SJSA1 (cell line): ENCODE results near the gene HPS4. TPM values are rescaled to one million over a fixed set of nuclear protein-coding genes. Genes with fewer than 3 reads are reported as not detected.
A peak's percentile ranks its signal among the peaks of the same experiment; 100 is the strongest.

Experiments
- DNase-seq, 2 experiments: peaks; one replicate each; pipeline ENCODE4 v3.0.0-alpha.2; 2015 to 2020; ENCODE audit warnings: low spot score in 2 of 2, low read depth in 1 of 2
- H3K27ac ChIP-seq: fragments of 250-450 bp; sonication (Bioruptor Pico); 2 replicates; pipeline ENCODE4 v1.5.1; 2020; ENCODE audit warnings: mild to moderate bottlenecking, moderate library complexity
- H3K27me3 ChIP-seq: fragments of 250-450 bp; sonication (Bioruptor Pico); replicated peaks from 2 replicates; pipeline ENCODE4 v1.5.1; 2020; ENCODE audit warnings: mild to moderate bottlenecking, moderate library complexity
- H3K36me3 ChIP-seq: fragments of 250-450 bp; sonication (Bioruptor Pico); 2 replicates; pipeline ENCODE4 v1.5.1; 2020; ENCODE audit warnings: mild to moderate bottlenecking
- H3K4me1 ChIP-seq: fragments of 250-450 bp; sonication (Bioruptor Pico); replicated peaks from 2 replicates; pipeline ENCODE4 v1.6.1; 2021; ENCODE audit warnings: mild to moderate bottlenecking
- H3K4me3 ChIP-seq: fragments of 250-450 bp; sonication (Bioruptor Pico); 2 replicates; pipeline ENCODE4 v1.5.1; 2020; ENCODE audit warnings: mild to moderate bottlenecking
- H3K9me3 ChIP-seq: fragments of 250-450 bp; sonication (Bioruptor Pico); replicated peaks from 2 replicates; pipeline ENCODE4 v1.5.1; 2020; ENCODE audit warnings: mild to moderate bottlenecking
- total RNA-seq: library from RNA; depleted of rRNA; stranded (reverse); fragments of >200 nt; shearing (Covaris generic); gene quantifications from 2 replicates; pipeline ENCODE4 v1.2.3, GENCODE V29; 2014

Gene HPS4
- total RNA-seq, 1 experiment from 2014 or later: 29.5 TPM

DNA sequence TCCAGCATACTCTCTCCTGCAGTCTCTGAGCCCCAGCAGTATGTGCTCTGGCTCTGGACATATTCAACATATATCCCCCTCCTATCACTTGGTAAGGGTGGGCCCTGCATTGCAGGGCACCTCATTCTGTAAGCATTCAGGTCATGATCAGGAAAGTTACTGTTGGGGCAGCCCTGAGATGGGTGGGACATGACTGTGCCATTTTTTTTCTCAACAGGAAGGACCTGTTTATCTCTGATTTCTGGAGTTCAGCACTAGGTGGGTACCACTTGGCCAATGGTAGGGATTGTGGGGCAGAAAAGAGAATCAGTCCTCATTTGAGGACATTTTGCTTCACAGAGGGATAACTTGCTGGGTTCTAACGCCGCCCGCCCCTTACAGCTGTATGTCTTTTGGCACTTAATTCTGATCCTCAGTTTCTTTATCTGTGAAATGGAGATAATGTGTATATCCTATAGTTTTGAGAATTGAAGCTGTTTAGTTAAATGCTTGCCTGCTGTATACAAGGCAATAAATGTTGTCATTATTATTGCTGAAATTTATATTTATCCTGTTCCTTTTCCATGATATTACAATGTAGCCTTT lies 2.3 kb upstream of the HPS4 start:
- no peak overlapping the region for H3K4me3 ChIP-seq
- H3K27me3 ChIP-seq: no peaks in the 10 kb centered on the region
- H3K4me1 ChIP-seq: peaks cover 14% of the 10 kb centered on the region
- DNase-seq: no peak
- H3K27ac ChIP-seq: no peak overlapping the region
- H3K9me3 ChIP-seq: no peaks in the 10 kb centered on the region
- peaks cover 68% of the 10 kb centered on the region for H3K36me3 ChIP-seq

DNA sequence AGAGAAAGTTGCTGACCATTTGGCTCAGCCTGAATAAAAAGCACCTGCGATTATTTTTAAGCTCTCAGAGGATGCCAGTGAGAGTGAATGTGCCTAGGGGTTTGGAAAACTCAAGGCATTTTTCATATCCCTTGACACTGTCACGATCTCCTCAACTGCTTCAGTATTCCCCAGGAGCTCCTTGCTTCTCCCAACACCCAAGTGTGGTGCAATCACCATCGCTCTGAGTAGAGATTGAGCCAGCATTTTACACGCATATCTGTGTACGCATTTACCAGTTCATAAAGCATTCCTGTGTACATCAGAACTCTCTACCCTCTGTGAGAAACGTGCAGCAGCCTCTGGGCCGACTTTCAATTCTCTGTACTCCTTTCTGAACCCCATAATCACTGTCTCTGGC lies 1.4 kb upstream of the HPS4 start:
- no peak overlapping the region for H3K4me3 ChIP-seq
- no peaks in the 10 kb centered on the region for H3K27me3 ChIP-seq
- H3K27ac ChIP-seq: no peak overlapping the region
- peaks cover 14% of the 10 kb centered on the region for H3K4me1 ChIP-seq
- DNase-seq: no peak
- H3K9me3 ChIP-seq: no peaks in the 10 kb centered on the region
- peaks cover 61% of the 10 kb centered on the region for H3K36me3 ChIP-seq

DNA sequence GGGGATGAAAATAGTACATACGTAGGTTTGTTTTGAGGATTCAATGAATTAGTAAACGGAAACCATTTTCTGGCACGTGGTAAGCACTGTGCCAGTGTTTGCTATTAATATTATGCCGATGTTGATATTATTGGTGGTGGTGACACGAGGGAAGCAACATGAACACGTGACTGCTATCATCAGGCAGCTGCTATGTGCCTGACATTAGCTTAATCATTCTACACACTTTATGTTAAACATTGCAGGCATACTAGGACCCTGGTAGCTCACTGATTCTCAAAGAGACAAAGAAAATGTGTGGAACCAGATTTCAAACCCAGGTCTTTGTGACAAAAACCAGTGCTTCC lies 750 bp upstream of the HPS4 start:
- Histone ChIP-seq H3K27me3 (no peaks in the 10 kb centered on the region), H3K4me3 (peak overlapping the region; percentile 96), H3K27ac (peak overlapping the region; percentile 89), H3K36me3 (peaks cover 59% of the 10 kb centered on the region), H3K9me3 (no peaks in the 10 kb centered on the region), H3K4me1 (peaks cover 14% of the 10 kb centered on the region)
- DNase-seq: no peak

DNA sequence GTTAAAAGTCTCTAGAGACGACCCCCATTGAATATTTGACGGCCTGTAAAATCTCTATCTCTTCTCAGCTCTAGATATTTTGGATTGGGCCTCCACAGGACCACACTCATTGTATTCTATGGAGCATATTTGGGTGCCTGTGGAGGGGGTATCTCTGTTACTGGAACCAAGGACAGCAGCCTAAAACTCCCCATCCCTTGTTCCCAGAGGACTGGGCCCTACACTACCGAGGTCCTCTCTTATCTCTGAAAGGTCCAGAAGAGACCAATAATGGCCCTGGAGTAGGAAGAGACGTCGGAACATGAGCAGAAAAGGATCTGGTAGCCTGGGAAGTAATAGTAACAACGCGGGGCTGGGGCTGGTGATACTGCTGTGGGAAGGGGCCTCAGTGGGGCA lies 542 bp downstream of the HPS4 start:
- H3K4me3 ChIP-seq: peak overlapping the region; percentile 96
- peaks cover 46% of the 10 kb centered on the region for H3K36me3 ChIP-seq
- peak overlapping the region; percentile 89 for H3K27ac ChIP-seq
- DNase-seq: no peak
- peaks cover 14% of the 10 kb centered on the region for H3K4me1 ChIP-seq
- H3K9me3 ChIP-seq: no peaks in the 10 kb centered on the region
- H3K27me3 ChIP-seq: no peaks in the 10 kb centered on the region

DNA sequence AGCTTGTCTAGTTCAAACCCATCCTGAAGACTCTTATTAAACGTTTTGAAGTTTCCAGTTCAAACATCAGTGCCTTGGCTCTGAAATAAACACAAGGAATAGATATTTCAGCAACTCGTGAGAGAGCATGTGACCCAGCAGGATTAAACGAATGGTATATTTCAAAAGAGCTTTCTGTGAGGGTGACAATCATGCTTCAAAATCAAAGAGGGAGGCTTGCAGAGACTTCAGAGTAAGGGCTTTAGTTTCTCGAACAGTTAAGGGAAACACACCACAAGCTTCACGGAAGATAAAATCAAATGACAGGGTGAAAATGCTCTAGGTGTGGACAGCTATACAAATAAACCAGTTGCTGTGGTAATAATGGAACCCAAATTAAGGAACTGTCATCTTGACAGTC lies 1.4 kb downstream of the HPS4 start:
- Histone ChIP-seq H3K4me1 (peaks cover 22% of the 10 kb centered on the region), H3K27me3 (no peaks in the 10 kb centered on the region), H3K9me3 (no peaks in the 10 kb centered on the region), H3K27ac (no peak overlapping the region), H3K36me3 (peaks cover 49% of the 10 kb centered on the region), H3K4me3 (no peak overlapping the region)
- DNase-seq: no peak

DNA sequence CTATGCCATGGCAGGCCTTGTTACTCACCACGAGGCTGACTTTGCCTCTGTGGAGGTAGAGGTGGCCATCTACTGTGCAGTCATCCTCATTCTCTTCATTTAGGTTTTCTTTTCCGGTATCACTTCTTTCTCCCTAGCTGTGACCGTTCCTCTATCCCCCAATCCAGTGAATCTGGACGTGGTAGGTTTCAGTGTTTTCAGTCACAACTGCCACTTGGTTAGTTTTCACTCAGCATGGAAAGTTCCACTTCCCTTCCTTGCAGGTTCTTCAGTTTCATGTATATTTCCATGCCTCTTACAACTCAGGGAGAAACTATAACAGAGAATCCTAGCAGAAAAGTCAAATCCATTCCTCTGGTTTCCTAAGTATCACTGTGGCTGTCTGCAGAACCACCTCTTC lies 1.9 kb downstream of the HPS4 start:
- no peak overlapping the region for H3K4me3 ChIP-seq
- no peaks in the 10 kb centered on the region for H3K27me3 ChIP-seq
- peaks cover 27% of the 10 kb centered on the region for H3K4me1 ChIP-seq
- H3K36me3 ChIP-seq: peaks cover 50% of the 10 kb centered on the region
- no peaks in the 10 kb centered on the region for H3K9me3 ChIP-seq
- H3K27ac ChIP-seq: no peak overlapping the region
- DNase-seq: no peak

GRCh38 chr22:26481112-26481693 lies 2.4 kb downstream of the HPS4 start:
- H3K9me3 ChIP-seq: no peaks in the 10 kb centered on the region
- no peaks in the 10 kb centered on the region for H3K27me3 ChIP-seq
- H3K36me3 ChIP-seq: peaks cover 48% of the 10 kb centered on the region
- H3K4me3 ChIP-seq: no peak overlapping the region
- H3K27ac ChIP-seq: no peak overlapping the region
- DNase-seq: no peak
- peaks cover 32% of the 10 kb centered on the region for H3K4me1 ChIP-seq

GRCh38 chr22:26480611-26480932 lies 3.0 kb downstream of the HPS4 start:
- peaks cover 50% of the 10 kb centered on the region for H3K36me3 ChIP-seq
- no peak overlapping the region for H3K4me3 ChIP-seq
- no peak for DNase-seq
- no peaks in the 10 kb centered on the region for H3K9me3 ChIP-seq
- no peaks in the 10 kb centered on the region for H3K27me3 ChIP-seq
- no peak overlapping the region for H3K27ac ChIP-seq
- peaks cover 34% of the 10 kb centered on the region for H3K4me1 ChIP-seq

DNA sequence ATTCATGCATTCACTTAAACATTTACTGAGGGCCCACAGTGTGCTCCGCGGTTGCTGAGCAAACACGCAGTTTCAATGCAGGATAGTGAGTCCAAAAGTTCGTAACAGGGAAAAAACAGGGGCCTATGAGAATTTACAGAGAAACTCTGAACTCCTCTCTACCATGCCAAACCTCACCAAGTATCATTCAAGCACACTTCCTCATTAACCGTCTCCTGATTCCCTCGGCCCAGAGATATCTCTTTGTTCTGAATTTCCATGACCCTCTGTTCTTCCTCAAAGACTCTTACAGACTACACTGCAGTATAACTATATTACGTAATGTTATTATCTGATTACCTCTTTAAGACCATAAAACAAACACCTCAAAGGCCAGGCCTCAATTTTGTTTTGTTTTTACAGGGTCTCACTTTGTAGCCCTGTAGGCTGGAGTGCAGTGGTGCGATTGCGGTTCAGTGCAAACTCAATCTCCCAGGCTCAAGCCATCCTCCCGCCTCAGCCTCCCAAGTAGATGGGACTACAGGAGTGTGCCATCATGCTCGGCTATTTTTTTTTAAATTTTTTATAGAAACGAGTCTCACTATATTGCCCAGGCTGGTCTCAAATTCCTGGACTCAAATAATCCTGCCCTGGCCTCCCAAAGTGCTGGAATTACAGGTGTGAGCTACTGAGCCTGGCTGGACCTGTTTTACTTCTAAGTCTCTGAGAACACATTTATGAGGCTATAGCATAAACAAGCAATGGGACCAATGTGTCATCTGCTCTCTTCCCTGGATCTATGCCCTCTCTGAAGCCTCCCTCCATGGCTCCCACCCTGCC lies 3.6 kb downstream of the HPS4 start:
- Histone ChIP-seq H3K4me3 (no peak overlapping the region), H3K27ac (no peak overlapping the region), H3K36me3 (peaks cover 54% of the 10 kb centered on the region), H3K27me3 (no peaks in the 10 kb centered on the region), H3K4me1 (peaks cover 35% of the 10 kb centered on the region), H3K9me3 (no peaks in the 10 kb centered on the region)
- no peak for DNase-seq

DNA sequence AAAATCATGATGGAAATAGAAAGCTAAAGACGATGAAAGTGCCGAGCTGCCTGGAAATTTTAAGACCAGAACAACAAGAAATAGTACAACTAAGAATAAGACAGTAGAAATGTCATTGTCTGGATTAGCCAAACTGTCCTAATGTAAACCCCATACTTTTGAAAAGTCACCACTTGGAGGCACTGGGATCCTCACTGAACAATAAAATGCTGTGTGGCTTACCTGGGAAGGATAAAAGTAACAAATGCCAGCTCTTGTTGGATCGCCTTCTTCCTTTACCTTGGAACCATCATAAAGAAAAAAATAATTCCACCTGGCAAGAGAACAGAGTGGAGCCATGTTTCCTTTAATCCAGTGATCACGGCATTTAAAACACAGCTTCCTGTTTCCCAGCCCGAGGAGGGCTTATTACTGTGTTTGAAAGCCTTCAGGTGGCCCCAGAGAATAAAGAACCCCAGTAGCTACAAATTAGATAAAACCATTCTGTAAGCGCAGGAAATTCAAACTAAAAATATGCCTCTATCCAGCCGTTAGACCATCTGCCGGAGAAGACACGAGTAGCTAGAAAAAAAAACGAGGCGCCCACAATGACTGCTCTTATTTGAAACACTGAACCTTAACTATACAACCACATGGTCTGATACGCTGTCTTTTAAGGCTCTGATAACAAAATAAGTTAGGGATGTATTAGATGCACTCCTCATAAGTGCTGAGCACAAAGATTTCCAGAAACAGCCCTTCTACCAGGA lies 4.4 kb downstream of the HPS4 start:
- peaks cover 58% of the 10 kb centered on the region for H3K36me3 ChIP-seq
- H3K4me3 ChIP-seq: no peak overlapping the region
- H3K4me1 ChIP-seq: peaks cover 39% of the 10 kb centered on the region
- DNase-seq: no peak
- H3K27ac ChIP-seq: no peak overlapping the region
- H3K9me3 ChIP-seq: no peaks in the 10 kb centered on the region
- H3K27me3 ChIP-seq: no peaks in the 10 kb centered on the region

- peak overlapping the region; percentile 76 for H3K27ac ChIP-seq
- H3K36me3 ChIP-seq: peaks cover 60% of the 10 kb centered on the region
- H3K4me1 ChIP-seq: peaks cover 44% of the 10 kb centered on the region
- H3K9me3 ChIP-seq: no peaks in the 10 kb centered on the region
- no peaks in the 10 kb centered on the region for H3K27me3 ChIP-seq
- DNase-seq: no peak
- no peak overlapping the region for H3K4me3 ChIP-seq
Observed at GRCh38 chr22:26477341-26477731, 6.2 kb downstream of the HPS4 start.

- peaks cover 45% of the 10 kb centered on the region for H3K4me1 ChIP-seq
- H3K27me3 ChIP-seq: no peaks in the 10 kb centered on the region
- no peaks in the 10 kb centered on the region for H3K9me3 ChIP-seq
- 0 out of 2 replicates have a peak overlapping the region, but pooled peaks have one; percentile 4 for H3K4me3 ChIP-seq
- peaks cover 60% of the 10 kb centered on the region for H3K36me3 ChIP-seq
- DNase-seq: peak; percentile 66 to 77
- H3K27ac ChIP-seq: peak overlapping the region; percentile 76
Observed at GRCh38 chr22:26476705-26477340, 6.8 kb downstream of the HPS4 start.

GRCh38 chr22:26474682-26475081 lies 8.9 kb downstream of the HPS4 start:
- no peak for DNase-seq
- Histone ChIP-seq H3K4me1 (peaks cover 58% of the 10 kb centered on the region), H3K27ac (no peak overlapping the region), H3K27me3 (no peaks in the 10 kb centered on the region), H3K4me3 (no peak overlapping the region), H3K9me3 (no peaks in the 10 kb centered on the region), H3K36me3 (peaks cover 62% of the 10 kb centered on the region)
